ENCODE results near the gene EPHX1. TPM values are rescaled to one million over a fixed set of nuclear protein-coding genes. Genes with fewer than 3 reads are reported as not detected.

EPHX1 gene
- total and polyA plus RNA-seq, 2 experiments from 2014 or later, result 16.6 to 18.2 TPM

DNA sequence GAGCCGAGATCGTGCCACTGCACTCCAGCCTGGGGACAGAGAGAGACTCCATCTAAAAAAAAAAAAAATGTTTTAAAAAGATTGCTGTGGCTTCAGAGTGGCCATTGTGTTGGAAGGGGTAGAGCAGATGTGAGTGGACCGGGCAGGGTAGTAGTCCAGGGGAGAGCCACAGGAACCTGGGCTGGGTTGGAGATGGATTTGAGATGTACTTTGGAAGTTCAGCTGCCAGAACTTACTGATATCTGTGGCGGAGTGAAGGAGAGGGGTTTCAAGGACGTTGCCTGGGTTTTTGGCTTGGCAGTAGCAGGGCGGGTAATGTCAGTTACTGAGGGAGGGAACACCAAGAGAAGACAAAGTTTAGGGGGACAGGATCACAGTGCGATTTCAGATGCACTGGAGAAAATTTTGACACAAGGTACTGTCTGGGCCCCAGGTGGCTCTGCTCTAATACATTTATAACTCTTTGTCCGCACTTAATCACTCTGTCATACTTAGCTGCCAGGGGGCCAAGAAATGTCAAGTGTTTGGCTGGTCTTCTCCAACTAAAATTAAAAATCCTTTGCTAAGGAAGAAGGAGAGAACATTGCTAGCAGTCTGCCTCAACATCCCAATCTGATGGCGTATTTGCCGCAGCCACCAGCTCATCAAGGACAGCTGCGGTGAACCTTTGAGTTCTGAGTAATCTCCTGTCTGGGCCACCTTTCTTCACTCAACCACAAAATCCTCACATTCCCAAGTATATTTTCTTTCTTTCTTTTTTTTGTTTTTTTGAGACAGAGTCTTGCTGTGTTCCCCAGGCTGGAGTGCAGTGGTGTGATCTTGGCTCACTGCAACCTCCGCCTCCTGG lies 9.6 kb downstream of the EPHX1 start:
- Histone ChIP-seq H3F3A (ENCODE audit: insufficient read depth) (no peaks in the 10 kb centered on the region), H3K36me3 (ENCODE audit: low read depth) (no peaks in the 10 kb centered on the region), H3K79me2 (ENCODE audit: insufficient read depth) (no peaks in the 10 kb centered on the region), H2AFZ (no peak overlapping the region), H3K27ac (no peak overlapping the region), H4K20me1 (ENCODE audit: insufficient read depth) (no peaks in the 10 kb centered on the region), H3K4me3 (no peak overlapping the region), H3K9me2 (ENCODE audit: insufficient read depth) (no peaks in the 10 kb centered on the region), H3K9ac (no peak overlapping the region), H3K4me2 (ENCODE audit: unreplicated experiment) (no peak overlapping the region), H3K27me3 (replicated peaks; ENCODE audit: insufficient read depth) (no peaks in the 10 kb centered on the region), H3K4me1 (ENCODE audit: insufficient read depth) (peaks cover 18% of the 10 kb centered on the region), H3K9me3 (ENCODE audit: low read depth) (no peaks in the 10 kb centered on the region)
- no peak for TF ChIP-seq EZH2phosphoT487 (IDR thresholded peaks at IDR 0.05; ENCODE audit: insufficient read depth, low read depth)
- TF ChIP-seq EZH2 (IDR thresholded peaks at IDR 0.05; ENCODE audit: insufficient read depth, poor library complexity, severe bottlenecking), result no peak
- no peak for DNase-seq
- in situ Hi-C loops (cut with MboI), result no loop called here
- WGBS, 2 experiments (ENCODE audit: low coverage in 1 of 2, low lambda C conversion rate in 2 of 2, missing lambda C conversion rate in 2 of 2), result 81 to 83% methylated on average over 12 of the region's 12 CpGs

DNA sequence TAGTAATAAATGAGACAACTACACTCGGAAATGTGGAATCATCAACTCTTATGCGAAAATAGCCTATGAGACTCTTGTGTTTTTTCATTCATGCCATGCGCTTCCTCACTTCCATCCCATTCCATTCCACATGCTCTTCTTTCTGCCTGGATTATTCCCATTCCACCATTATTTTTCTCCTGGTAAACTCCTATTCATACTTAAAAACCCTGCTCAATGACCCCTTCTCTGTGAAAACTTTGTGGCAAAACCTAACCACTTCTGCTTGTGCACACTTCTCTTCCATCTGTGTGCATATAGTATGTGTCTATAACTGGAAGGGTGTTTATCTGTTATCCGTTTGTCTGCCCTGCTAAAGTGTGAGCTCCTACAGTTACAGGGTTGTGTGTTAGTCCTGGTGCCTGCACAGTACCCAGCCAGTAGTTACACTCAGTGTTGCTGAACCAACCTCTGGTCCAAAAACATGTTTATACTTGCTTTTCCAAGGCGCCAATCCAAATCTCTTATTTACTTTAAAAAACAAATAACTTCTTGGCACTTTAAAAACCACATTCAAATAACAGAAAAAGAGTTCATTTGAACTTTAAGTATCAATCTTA lies 10.7 kb downstream of the EPHX1 start:
- in situ Hi-C loops (cut with MboI), result no loop called here
- no peaks in the 10 kb centered on the region for H3K36me3 ChIP-seq (ENCODE audit: low read depth)
- no peak overlapping the region for H3K27ac ChIP-seq
- no peaks in the 10 kb centered on the region for H3K9me2 ChIP-seq (ENCODE audit: insufficient read depth)
- H3K4me2 ChIP-seq (ENCODE audit: unreplicated experiment), result no peak overlapping the region
- TF ChIP-seq EZH2phosphoT487 (IDR thresholded peaks at IDR 0.05; ENCODE audit: insufficient read depth, low read depth) (no peak), EZH2 (IDR thresholded peaks at IDR 0.05; ENCODE audit: insufficient read depth, poor library complexity, severe bottlenecking) (no peak)
- H3K4me1 ChIP-seq (ENCODE audit: insufficient read depth), result peaks cover 17% of the 10 kb centered on the region
- DNase-seq, result no peak
- WGBS, 2 experiments (ENCODE audit: low coverage in 1 of 2, low lambda C conversion rate in 2 of 2, missing lambda C conversion rate in 2 of 2), result 65 to 68% methylated on average over 5 of the region's 5 CpGs
- no peak overlapping the region for H3K9ac ChIP-seq
- no peaks in the 10 kb centered on the region for H4K20me1 ChIP-seq (ENCODE audit: insufficient read depth)
- H3K9me3 ChIP-seq (ENCODE audit: low read depth), result no peaks in the 10 kb centered on the region
- H3K4me3 ChIP-seq, result no peak overlapping the region
- H3K79me2 ChIP-seq (ENCODE audit: insufficient read depth), result no peaks in the 10 kb centered on the region
- no peaks in the 10 kb centered on the region for H3F3A ChIP-seq (ENCODE audit: insufficient read depth)
- H3K27me3 ChIP-seq (replicated peaks; ENCODE audit: insufficient read depth), result no peaks in the 10 kb centered on the region
- H2AFZ ChIP-seq, result no peak overlapping the region

GRCh38 chr1:225822655-225823403 lies 12.9 kb downstream of the EPHX1 start:
- no peaks in the 10 kb centered on the region for H3K27me3 ChIP-seq (replicated peaks; ENCODE audit: insufficient read depth)
- DNase-seq, result no peak

DNA sequence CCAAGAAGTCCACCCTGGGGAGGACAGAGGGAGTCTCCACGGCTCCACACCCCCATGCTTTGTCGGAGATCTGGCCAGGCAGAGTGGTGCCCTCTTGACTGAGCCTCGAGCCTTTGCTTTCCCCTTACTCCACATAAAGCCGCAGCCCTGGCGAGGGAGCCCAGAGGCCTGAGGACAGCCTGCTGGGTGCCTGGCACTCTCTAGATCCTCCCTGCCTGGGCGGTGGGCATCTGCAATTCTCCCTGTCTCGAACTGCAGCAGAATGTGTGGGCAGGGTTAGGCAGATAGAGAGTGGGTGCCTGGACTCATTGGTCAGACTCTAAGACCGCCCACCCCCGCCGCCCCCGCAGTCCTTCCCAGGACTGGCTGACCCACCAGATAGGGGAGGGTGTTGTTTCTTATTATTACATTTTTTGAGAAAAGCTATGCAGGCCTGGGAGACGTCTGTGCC lies 13.9 kb downstream of the EPHX1 start:
- 75 to 82% methylated on average over 12 of the region's 12 CpGs for WGBS, 2 experiments (ENCODE audit: low coverage in 1 of 2, low lambda C conversion rate in 2 of 2, missing lambda C conversion rate in 2 of 2)

More at GRCh38 chr1:225822655-225823403, 12.9 kb downstream of the EPHX1 start:
- H3K9me3 ChIP-seq (ENCODE audit: low read depth), result no peaks in the 10 kb centered on the region
- H4K20me1 ChIP-seq (ENCODE audit: insufficient read depth), result no peaks in the 10 kb centered on the region
- TF ChIP-seq EZH2phosphoT487 (IDR thresholded peaks at IDR 0.05; ENCODE audit: insufficient read depth, low read depth), result no peak
- TF ChIP-seq EZH2 (IDR thresholded peaks at IDR 0.05; ENCODE audit: insufficient read depth, poor library complexity, severe bottlenecking), result no peak
- no peak overlapping the region for H3K9ac ChIP-seq
- WGBS, 2 experiments (ENCODE audit: low coverage in 1 of 2, low lambda C conversion rate in 2 of 2, missing lambda C conversion rate in 2 of 2), result 62 to 66% methylated on average over 12 of the region's 12 CpGs
- H3K4me3 ChIP-seq, result no peak overlapping the region
- no peaks in the 10 kb centered on the region for H3K79me2 ChIP-seq (ENCODE audit: insufficient read depth)
- H3K9me2 ChIP-seq (ENCODE audit: insufficient read depth), result no peaks in the 10 kb centered on the region
- no peak overlapping the region for H3K4me2 ChIP-seq (ENCODE audit: unreplicated experiment)
- H3F3A ChIP-seq (ENCODE audit: insufficient read depth), result no peaks in the 10 kb centered on the region
- no peaks in the 10 kb centered on the region for H3K36me3 ChIP-seq (ENCODE audit: low read depth)
- H3K27ac ChIP-seq, result no peak overlapping the region
- peaks cover 5% of the 10 kb centered on the region for H3K4me1 ChIP-seq (ENCODE audit: insufficient read depth)
- in situ Hi-C loops (cut with MboI), result no loop called here
- no peak overlapping the region for H2AFZ ChIP-seq

More for the DNA sequence above, 13.9 kb downstream of the EPHX1 start:
- Histone ChIP-seq H3K4me2 (ENCODE audit: unreplicated experiment) (no peak overlapping the region), H3K9me3 (ENCODE audit: low read depth) (no peaks in the 10 kb centered on the region), H3K79me2 (ENCODE audit: insufficient read depth) (no peaks in the 10 kb centered on the region), H4K20me1 (ENCODE audit: insufficient read depth) (no peaks in the 10 kb centered on the region), H3K36me3 (ENCODE audit: low read depth) (no peaks in the 10 kb centered on the region), H3K9ac (no peak overlapping the region), H3K27ac (no peak overlapping the region), H3K4me3 (no peak overlapping the region), H3K27me3 (replicated peaks; ENCODE audit: insufficient read depth) (no peaks in the 10 kb centered on the region), H2AFZ (no peak overlapping the region), H3K4me1 (ENCODE audit: insufficient read depth) (no peaks in the 10 kb centered on the region), H3F3A (ENCODE audit: insufficient read depth) (no peaks in the 10 kb centered on the region), H3K9me2 (ENCODE audit: insufficient read depth) (no peaks in the 10 kb centered on the region)
- TF ChIP-seq EZH2phosphoT487 (IDR thresholded peaks at IDR 0.05; ENCODE audit: insufficient read depth, low read depth), result no peak
- no peak for TF ChIP-seq EZH2 (IDR thresholded peaks at IDR 0.05; ENCODE audit: insufficient read depth, poor library complexity, severe bottlenecking)
- in situ Hi-C loops (cut with MboI), result no loop called here
- no peak for DNase-seq
